HEK293 (cell line): ENCODE measurements around the gene MAP3K14.

Source experiments
- CTCF ChIA-PET: fragments of 350-600 bp; formaldehyde crosslinking; extraction: SDS; loops from one replicate; lab custom pipeline; 2021; ENCODE audit warnings: antibody characterized with exemption; lab: Yijun Ruan, JAX
- POLR2A ChIA-PET: fragments of 300-600 bp; formaldehyde crosslinking; extraction: SDS; loops from one replicate; lab custom pipeline; 2020; ENCODE audit warnings: antibody characterized with exemption, inconsistent platforms; lab: Yijun Ruan, JAX
- H3K27ac ChIP-seq: fragments of 200-500 bp; sonication (Bioruptor generic); 2 replicates; pipeline ENCODE4 v1.5.1; 2014; ENCODE audit warnings: low read depth, low read length, control low read depth, inconsistent platforms; ENCODE audit errors: extremely low read depth
- H3K36me3 ChIP-seq, 2 experiments: fragments of 200-500 bp in 1 of 2; sonication (Bioruptor generic) in 1 of 2; 1 replicate in 1 of 2; 2 replicates in 1 of 2; pipeline ENCODE4 v1.5.1; 2014 to 2017; ENCODE audit warnings: inconsistent platforms in 2 of 2, low read length in 2 of 2; ENCODE audit not compliant: control insufficient read depth in 2 of 2, insufficient read depth in 1 of 2
- H3K4me1 ChIP-seq: fragments of 200-500 bp; sonication (Bioruptor generic); 2 replicates; pipeline ENCODE4 v1.5.1; 2014; ENCODE audit warnings: mild to moderate bottlenecking, low read length, inconsistent platforms; ENCODE audit not compliant: control insufficient read depth, insufficient read depth
- H3K4me3 ChIP-seq: 2 replicates; pipeline ENCODE4 v1.5.1; 2011; ENCODE audit warnings: low read depth, mild to moderate bottlenecking, control low read depth, low read length, moderate library complexity
- H3K9me3 ChIP-seq: fragments of 200-500 bp; sonication (Bioruptor generic); 2 replicates; pipeline ENCODE4 v1.5.1; 2014; ENCODE audit warnings: low read depth, low read length, inconsistent platforms; ENCODE audit not compliant: control insufficient read depth, insufficient read depth
- BCL11B ChIP-seq: fragments of 450-650 bp; formaldehyde crosslinking; IDR thresholded peaks from 2 replicates; pipeline ENCODE4 v1.5.1; 2016; ENCODE audit warnings: low read depth, missing biosample characterization, missing genetic modification characterization
- ELK4 ChIP-seq: IDR thresholded peaks from 2 replicates; pipeline ENCODE4 v1.6.1; 2011; ENCODE audit warnings: mild to moderate bottlenecking, low read depth, low read length, borderline replicate concordance
- GFI1B ChIP-seq: fragments of 450-650 bp; formaldehyde crosslinking; IDR thresholded peaks from 2 replicates; pipeline ENCODE4 v1.5.1; 2016; ENCODE audit warnings: missing biosample characterization, missing genetic modification characterization
- GLIS1 ChIP-seq: fragments of 450-650 bp; formaldehyde crosslinking; IDR thresholded peaks from 2 replicates; pipeline ENCODE4 v1.5.1; 2016; ENCODE audit warnings: missing biosample characterization, missing genetic modification characterization
- GLIS2 ChIP-seq: fragments of 450-650 bp; formaldehyde crosslinking; IDR thresholded peaks from 2 replicates; pipeline ENCODE4 v1.5.1; 2016; ENCODE audit warnings: missing biosample characterization, missing genetic modification characterization
- HOXC10 ChIP-seq: sonication (generic); formaldehyde crosslinking; IDR thresholded peaks from 2 replicates; pipeline ENCODE4 v1.8.1; 2023; ENCODE audit warnings: mild to moderate bottlenecking, missing genetic modification reagents
- KLF16 ChIP-seq: fragments of 450-650 bp; formaldehyde crosslinking; IDR thresholded peaks from 2 replicates; pipeline ENCODE4 v1.5.1; 2017; ENCODE audit warnings: missing biosample characterization, missing genetic modification characterization
- OSR2 ChIP-seq: fragments of 450-650 bp; formaldehyde crosslinking; IDR thresholded peaks from 2 replicates; pipeline ENCODE4 v1.5.1; 2016; ENCODE audit warnings: missing biosample characterization, missing genetic modification characterization
- OVOL3 ChIP-seq: fragments of 450-650 bp; formaldehyde crosslinking; IDR thresholded peaks from 2 replicates; pipeline ENCODE4 v1.5.1; 2016; ENCODE audit warnings: missing biosample characterization, missing genetic modification characterization
- REPIN1 ChIP-seq: fragments of 450-650 bp; formaldehyde crosslinking; IDR thresholded peaks from 2 replicates; pipeline ENCODE4 v1.5.1; 2017; ENCODE audit warnings: missing biosample characterization, missing genetic modification characterization, low read depth
- SETDB1 ChIP-seq: IDR thresholded peaks from one replicate; pipeline ENCODE4 v1.6.1; 2017; ENCODE audit warnings: mild to moderate bottlenecking, low read length, moderate library complexity, mixed read lengths; ENCODE audit not compliant: insufficient read length
- TSHZ1 ChIP-seq: fragments of 450-650 bp; formaldehyde crosslinking; IDR thresholded peaks from 2 replicates; pipeline ENCODE4 v1.5.1; 2016; ENCODE audit warnings: missing biosample characterization, missing genetic modification characterization, borderline replicate concordance
- ZIC2 ChIP-seq: fragments of 450-650 bp; formaldehyde crosslinking; IDR thresholded peaks from 2 replicates; pipeline ENCODE4 v1.5.1; 2016; ENCODE audit warnings: missing biosample characterization, missing genetic modification characterization
- ZNF133 ChIP-seq: fragments of 450-650 bp; formaldehyde crosslinking; IDR thresholded peaks from 2 replicates; pipeline ENCODE4 v1.5.1; 2016; ENCODE audit warnings: missing biosample characterization, missing genetic modification characterization
- ZNF146 ChIP-seq: fragments of 450-650 bp; formaldehyde crosslinking; IDR thresholded peaks from 2 replicates; pipeline ENCODE4 v1.5.1; 2016; ENCODE audit warnings: missing biosample characterization, missing genetic modification characterization
- ZNF155 ChIP-seq: fragments of 450-650 bp; formaldehyde crosslinking; IDR thresholded peaks from 2 replicates; pipeline ENCODE4 v1.5.1; 2016; ENCODE audit warnings: missing biosample characterization, missing genetic modification characterization
- ZNF202 ChIP-seq: fragments of 450-650 bp; formaldehyde crosslinking; IDR thresholded peaks from 2 replicates; pipeline ENCODE4 v1.5.1; 2016; ENCODE audit warnings: missing biosample characterization, missing genetic modification characterization, borderline replicate concordance
- ZNF221 ChIP-seq: fragments of 450-650 bp; formaldehyde crosslinking; IDR thresholded peaks from 2 replicates; pipeline ENCODE4 v1.5.1; 2017; ENCODE audit warnings: missing biosample characterization, missing genetic modification characterization, borderline replicate concordance
- ZNF335 ChIP-seq: fragments of 450-650 bp; formaldehyde crosslinking; conservative IDR thresholded peaks from 2 replicates; pipeline ENCODE4 v1.5.1; 2016; ENCODE audit warnings: missing biosample characterization, missing genetic modification characterization
- ZNF423 ChIP-seq: fragments of 450-650 bp; formaldehyde crosslinking; IDR thresholded peaks from 2 replicates; pipeline ENCODE4 v1.5.1; 2016; ENCODE audit warnings: missing biosample characterization, missing genetic modification characterization
- ZNF561 ChIP-seq: fragments of 450-650 bp; IDR thresholded peaks from 2 replicates; pipeline ENCODE4 v1.5.1; 2018; ENCODE audit warnings: missing biosample characterization, missing genetic modification characterization, borderline replicate concordance
- ZNF664 ChIP-seq: fragments of 450-650 bp; formaldehyde crosslinking; IDR thresholded peaks from 2 replicates; pipeline ENCODE4 v1.5.1; 2016; ENCODE audit warnings: missing biosample characterization, missing genetic modification characterization
- ZNF701 ChIP-seq: fragments of 450-650 bp; formaldehyde crosslinking; IDR thresholded peaks from 2 replicates; pipeline ENCODE4 v1.5.1; 2016; ENCODE audit warnings: missing biosample characterization, missing genetic modification characterization
- ZNF707 ChIP-seq: fragments of 450-650 bp; formaldehyde crosslinking; IDR thresholded peaks from 2 replicates; pipeline ENCODE4 v1.5.1; 2016; ENCODE audit warnings: missing biosample characterization, missing genetic modification characterization
- ZNF830 ChIP-seq: fragments of 450-650 bp; IDR thresholded peaks from 2 replicates; pipeline ENCODE4 v1.5.0; 2018; ENCODE audit warnings: missing biosample characterization, missing genetic modification characterization, low read depth, mild to moderate bottlenecking, moderate library complexity
- ZSCAN30 ChIP-seq: fragments of 450-650 bp; IDR thresholded peaks from 2 replicates; pipeline ENCODE4 v1.5.1; 2018; ENCODE audit warnings: missing biosample characterization, mild to moderate bottlenecking, missing genetic modification characterization, moderate library complexity
- TF ChIP-seq, protein P1 (sequence below): fragments of 450-650 bp; formaldehyde crosslinking; IDR thresholded peaks from 2 replicates; pipeline ENCODE4 v1.5.1; 2016; ENCODE audit warnings: missing biosample characterization, missing genetic modification characterization
- TF ChIP-seq, protein P2 (sequence below): fragments of 450-650 bp; formaldehyde crosslinking; optimal IDR thresholded peaks from 2 replicates; pipeline ENCODE3; 2016; ENCODE audit warnings: missing biosample characterization, mild to moderate bottlenecking, missing genetic modification characterization

Gene MAP3K14

GRCh38 chr17:45316434-45317110 is at the start of gene MAP3K14:
Gene MAP3K14, minus strand, starts transcription at chr17:45317020. Its CDS starts 26,275 bp downstream, at chr17:45290745.
- POLR2A ChIA-PET, result interaction anchor here (0.6 to 2.5 kb wide), 35 partner anchors 9 to 805 kb away, joined by 3 to 32 read pairs (median 5); partner anchors contain the start of genes ACBD4, HEXIM1 and HEXIM2
- peaks cover 51% of the 10 kb centered on the region for H3K4me1 ChIP-seq
- H3K36me3 ChIP-seq, result no peaks in the 10 kb centered on the region
- H3K27ac ChIP-seq, result peak within 1 kb of the TSS; percentile 75
- H3K9me3 ChIP-seq, result no peaks in the 10 kb centered on the region
- H3K4me3 ChIP-seq, result peak within 1 kb of the TSS; percentile 72
- CTCF ChIA-PET, result interaction anchor here (0.6 to 7.2 kb wide), 20 partner anchors 10 to 181 kb away, joined by 3 to 78 read pairs (median 4); partner anchors contain the start of gene ACBD4
- TF ChIP-seq ZNF664 (tag by site-specific recombination), result no peak
- TF ChIP-seq GLIS2, result peak; percentile 45
- 0 out of 2 replicates have a peak, but pooled peaks have one; percentile 69 for TF ChIP-seq KLF16 (tag by site-specific recombination)
- no peak for TF ChIP-seq ZNF221 (tag by site-specific recombination)
- TF ChIP-seq, protein P1, sequence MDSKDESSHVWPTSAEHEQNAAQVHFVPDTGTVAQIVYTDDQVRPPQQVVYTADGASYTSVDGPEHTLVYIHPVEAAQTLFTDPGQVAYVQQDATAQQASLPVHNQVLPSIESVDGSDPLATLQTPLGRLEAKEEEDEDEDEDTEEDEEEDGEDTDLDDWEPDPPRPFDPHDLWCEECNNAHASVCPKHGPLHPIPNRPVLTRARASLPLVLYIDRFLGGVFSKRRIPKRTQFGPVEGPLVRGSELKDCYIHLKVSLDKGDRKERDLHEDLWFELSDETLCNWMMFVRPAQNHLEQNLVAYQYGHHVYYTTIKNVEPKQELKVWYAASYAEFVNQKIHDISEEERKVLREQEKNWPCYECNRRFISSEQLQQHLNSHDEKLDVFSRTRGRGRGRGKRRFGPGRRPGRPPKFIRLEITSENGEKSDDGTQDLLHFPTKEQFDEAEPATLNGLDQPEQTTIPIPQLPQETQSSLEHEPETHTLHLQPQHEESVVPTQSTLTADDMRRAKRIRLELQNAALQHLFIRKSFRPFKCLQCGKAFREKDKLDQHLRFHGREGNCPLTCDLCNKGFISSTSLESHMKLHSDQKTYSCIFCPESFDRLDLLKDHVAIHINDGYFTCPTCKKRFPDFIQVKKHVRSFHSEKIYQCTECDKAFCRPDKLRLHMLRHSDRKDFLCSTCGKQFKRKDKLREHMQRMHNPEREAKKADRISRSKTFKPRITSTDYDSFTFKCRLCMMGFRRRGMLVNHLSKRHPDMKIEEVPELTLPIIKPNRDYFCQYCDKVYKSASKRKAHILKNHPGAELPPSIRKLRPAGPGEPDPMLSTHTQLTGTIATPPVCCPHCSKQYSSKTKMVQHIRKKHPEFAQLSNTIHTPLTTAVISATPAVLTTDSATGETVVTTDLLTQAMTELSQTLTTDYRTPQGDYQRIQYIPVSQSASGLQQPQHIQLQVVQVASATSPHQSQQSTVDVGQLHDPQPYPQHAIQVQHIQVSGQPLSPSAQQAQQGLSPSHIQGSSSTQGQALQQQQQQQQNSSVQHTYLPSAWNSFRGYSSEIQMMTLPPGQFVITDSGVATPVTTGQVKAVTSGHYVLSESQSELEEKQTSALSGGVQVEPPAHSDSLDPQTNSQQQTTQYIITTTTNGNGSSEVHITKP (tag by site-specific recombination), result peak; percentile 69
- TF ChIP-seq HOXC10, result peak; percentile 91; the same call in 1 of the 2 replicates
- no peak for TF ChIP-seq SETDB1
- TF ChIP-seq ZNF707, result no peak
- TF ChIP-seq ZNF133 (tag by site-specific recombination), result no peak; the same call in 1 of the 2 replicates
- no peak for TF ChIP-seq ZNF701 (tag by site-specific recombination)
- TF ChIP-seq ZSCAN30 (tag by site-specific recombination), result peak; percentile 67; the same call in 1 of the 2 replicates
- no peak for TF ChIP-seq ZNF146
- TF ChIP-seq ZNF830 (tag by site-specific recombination), result no peak
- TF ChIP-seq BCL11B (tag by site-specific recombination), result 0 out of 2 replicates have a peak, but pooled peaks have one; percentile 35
- TF ChIP-seq GFI1B (tag by site-specific recombination), result no peak
- no peak for TF ChIP-seq ZNF423 (tag by site-specific recombination)
- TF ChIP-seq ZNF155 (tag by site-specific recombination), result no peak
- TF ChIP-seq, protein P2, sequence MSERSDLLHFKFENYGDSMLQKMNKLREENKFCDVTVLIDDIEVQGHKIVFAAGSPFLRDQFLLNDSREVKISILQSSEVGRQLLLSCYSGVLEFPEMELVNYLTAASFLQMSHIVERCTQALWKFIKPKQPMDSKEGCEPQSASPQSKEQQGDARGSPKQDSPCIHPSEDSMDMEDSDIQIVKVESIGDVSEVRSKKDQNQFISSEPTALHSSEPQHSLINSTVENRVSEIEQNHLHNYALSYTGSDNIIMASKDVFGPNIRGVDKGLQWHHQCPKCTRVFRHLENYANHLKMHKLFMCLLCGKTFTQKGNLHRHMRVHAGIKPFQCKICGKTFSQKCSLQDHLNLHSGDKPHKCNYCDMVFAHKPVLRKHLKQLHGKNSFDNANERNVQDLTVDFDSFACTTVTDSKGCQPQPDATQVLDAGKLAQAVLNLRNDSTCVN (tag by site-specific recombination), result peak; percentile 78
- no peak for TF ChIP-seq TSHZ1 (tag by site-specific recombination)
- TF ChIP-seq OSR2 (tag by site-specific recombination), result no peak
- TF ChIP-seq ELK4, result no peak
- no peak for TF ChIP-seq ZNF202 (tag by site-specific recombination)
- TF ChIP-seq ZNF561, result peak; percentile 68; the same call in 1 of the 2 replicates
- peak; percentile 64 for TF ChIP-seq ZNF335 (tag by site-specific recombination)
- TF ChIP-seq REPIN1, result 0 out of 2 replicates have a peak, but pooled peaks have one; percentile 24
- TF ChIP-seq GLIS1 (tag by site-specific recombination), result peak; percentile 24; the same call in 1 of the 2 replicates
- no peak for TF ChIP-seq OVOL3 (tag by site-specific recombination)
- TF ChIP-seq ZIC2 (tag by site-specific recombination), result peak; percentile 91
